NCI-H146 treated with DMSO at 0.1 percent for 48 hours (cell line): ENCODE results near the gene JMJD6.
"Not testable (repeated sequence)": the region's sequence is repeated elsewhere in the genome, so short reads cannot be mapped to it uniquely, and the experiment has no call there.

Experiments
- DNase-seq: peaks from one replicate; lab custom pipeline; 2025; ENCODE audit not compliant: unreplicated experiment; lab: John Stamatoyannopoulos, UW

JMJD6 gene

GRCh38 chr17:76718516-76718915 is 7.9 kb downstream of the JMJD6 start:
- DNase-seq = no peak

- no peak for DNase-seq
Measured at GRCh38 chr17:76716839-76717215, 9.6 kb downstream of the JMJD6 start.

- DNase-seq = no peak
Measured at GRCh38 chr17:76716146-76716838, 10.1 kb downstream of the JMJD6 start.

GRCh38 chr17:76715496-76715830 is 10.9 kb downstream of the JMJD6 start:
- no peak for DNase-seq

GRCh38 chr17:76714822-76715495 is 11.4 kb downstream of the JMJD6 start:
- DNase-seq = no peak

- no peak for DNase-seq
Measured at GRCh38 chr17:76714336-76714735, 12.1 kb downstream of the JMJD6 start.

GRCh38 chr17:76713765-76714164 is 12.6 kb downstream of the JMJD6 start:
- DNase-seq = no peak

GRCh38 chr17:76712321-76712720 is 14.1 kb downstream of the JMJD6 start:
- DNase-seq = not testable (repeated sequence)

GRCh38 chr17:76710863-76711611 is 15.4 kb downstream of the JMJD6 start, which contains the start of gene MXRA7:
Gene MXRA7 (minus strand): TSS chr17:76710965. CDS start chr17:76710946, 19 bp downstream.
- DNase-seq = peak; percentile 10

- DNase-seq = not testable (repeated sequence)
Measured at GRCh38 chr17:76709951-76710862, 16.2 kb downstream of the JMJD6 start.

- DNase-seq = no peak
Measured at GRCh38 chr17:76709077-76709950, 17.1 kb downstream of the JMJD6 start.

GRCh38 chr17:76707985-76708807 is 18.2 kb downstream of the JMJD6 start:
- no peak for DNase-seq

GRCh38 chr17:76706817-76707216 is 19.6 kb downstream of the JMJD6 start:
- DNase-seq = no peak

- no peak for DNase-seq
Measured at GRCh38 chr17:76704805-76705204, 21.6 kb downstream of the JMJD6 start.

- no peak for DNase-seq
Measured at GRCh38 chr17:76702941-76703637, 23.3 kb downstream of the JMJD6 start.

- no peak for DNase-seq
Measured at GRCh38 chr17:76702076-76702475, 24.3 kb downstream of the JMJD6 start.

GRCh38 chr17:76701471-76701967 is 24.9 kb downstream of the JMJD6 start:
- no peak for DNase-seq
